Esophagus muscularis mucosa (tissue), 2 donors: ENCODE data around the gene COL10A1.
"Not testable (repeated sequence)": the region's sequence is repeated elsewhere in the genome, so short reads cannot be mapped to it uniquely, and the experiment has no call there.

ENCODE experiments used
- EP300 ChIP-seq: sonication (generic); formaldehyde crosslinking; IDR thresholded peaks from one replicate; pipeline ENCODE4 v1.6.1; 2017; ENCODE audit warnings: antibody characterized with exemption
- POLR2A ChIP-seq: fragments of 450-650 bp; IDR thresholded peaks from one replicate; pipeline ENCODE4 v1.6.1; 2017; ENCODE audit warnings: antibody characterized with exemption, moderate library complexity, mild to moderate bottlenecking, low read depth

GRCh38 chr6:116096048-116096759, 29.7 kb downstream of the COL10A1 start:
- not testable (repeated sequence) for TF ChIP-seq POLR2A, EP300
